Fibroblast of skin of right quadriceps (primary cell): ENCODE measurements around the gene SLC43A3.

ENCODE experiments used
- DNase-seq: peaks from one replicate; pipeline ENCODE4 v3.0.0-alpha.2; 2013

SLC43A3 gene

GRCh38 chr11:57426439-57426928 is 437 bp downstream of the SLC43A3 start:
- no peak for DNase-seq

DNA sequence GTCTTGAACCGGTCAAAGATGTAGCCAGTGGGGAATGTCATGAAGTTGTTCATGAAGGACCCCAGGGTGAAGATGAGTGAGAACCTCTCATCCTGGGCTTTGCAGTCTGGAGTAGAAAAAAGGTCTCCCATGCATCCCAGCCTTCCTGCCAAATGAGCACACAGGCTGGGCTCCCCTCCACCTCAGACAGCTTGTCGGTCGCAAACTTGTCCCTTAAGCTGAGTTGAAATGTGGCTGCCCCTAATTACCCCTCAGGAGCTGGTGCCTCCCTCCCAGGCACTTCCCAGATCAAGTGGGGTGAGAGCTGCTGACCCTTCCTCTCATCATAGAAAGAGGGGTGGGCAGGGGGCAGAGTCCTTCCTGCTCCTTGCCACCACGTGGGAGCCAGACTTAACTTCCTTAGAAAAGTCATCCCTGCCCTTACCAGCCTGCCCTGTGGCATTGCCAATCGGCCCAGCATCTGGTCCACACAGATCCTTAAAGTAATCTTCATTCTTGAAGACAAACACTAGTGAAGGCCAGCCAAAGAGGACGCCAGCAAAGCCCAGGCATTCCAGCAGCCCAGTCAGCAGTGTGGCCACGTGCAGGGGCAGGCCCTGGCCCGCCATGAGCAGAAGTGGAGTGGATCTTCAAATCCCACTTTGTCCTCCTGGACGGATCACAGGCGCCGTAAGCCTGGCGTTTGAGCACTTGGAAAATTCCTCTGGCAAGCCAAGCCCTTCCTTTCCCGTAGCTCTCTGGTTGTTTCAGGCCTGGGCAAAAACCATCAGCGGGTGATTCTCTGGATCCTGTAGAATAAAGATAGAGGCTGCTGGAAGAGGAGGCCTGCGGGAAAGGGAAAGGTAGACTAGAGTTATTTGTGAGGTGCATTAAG is 1.1 kb downstream of the SLC43A3 start:
- DNase-seq: no peak

DNA sequence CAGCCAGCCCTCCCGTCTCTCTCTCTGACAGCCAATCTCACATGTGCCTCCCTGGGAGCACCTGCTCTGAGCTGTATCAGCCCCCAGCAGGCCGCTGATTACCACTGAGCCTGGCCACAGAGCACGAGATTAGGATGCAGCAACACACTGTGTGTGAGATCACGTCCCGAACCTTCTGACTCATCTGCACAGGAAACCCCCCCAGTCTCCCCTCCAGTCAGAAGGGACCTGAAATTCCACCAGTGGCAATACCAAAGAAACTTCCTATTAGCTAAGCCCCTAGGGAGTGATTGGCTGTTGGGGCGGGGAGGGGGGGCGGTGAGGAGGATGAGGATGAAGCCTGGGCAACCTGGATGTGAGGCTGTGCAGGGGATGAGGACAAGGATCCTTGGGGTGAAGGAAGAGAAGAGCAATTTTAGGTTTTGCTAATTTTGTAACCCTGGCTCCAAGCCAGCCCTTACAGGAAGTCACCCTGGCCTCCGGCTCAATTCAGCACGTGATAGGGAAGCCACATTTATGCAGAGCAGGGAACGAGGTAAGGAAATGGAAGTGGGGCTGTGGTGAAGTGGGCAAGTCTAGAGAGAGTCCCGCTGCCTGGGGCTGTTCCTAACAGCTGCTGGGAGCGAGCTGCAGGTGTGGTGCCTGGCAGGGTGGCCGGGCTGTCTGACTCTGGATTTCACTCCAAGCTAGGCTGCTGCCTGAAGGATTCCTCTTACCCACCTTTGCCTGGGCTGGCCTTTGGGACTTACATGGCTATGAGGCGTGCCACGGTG is 1.9 kb downstream of the SLC43A3 start:
- DNase-seq: peak; percentile 90

GRCh38 chr11:57424137-57424791 is 2.7 kb downstream of the SLC43A3 start:
- DNase-seq: no peak

- no peak for DNase-seq
Observed at GRCh38 chr11:57422669-57423068, 4.3 kb downstream of the SLC43A3 start.

DNA sequence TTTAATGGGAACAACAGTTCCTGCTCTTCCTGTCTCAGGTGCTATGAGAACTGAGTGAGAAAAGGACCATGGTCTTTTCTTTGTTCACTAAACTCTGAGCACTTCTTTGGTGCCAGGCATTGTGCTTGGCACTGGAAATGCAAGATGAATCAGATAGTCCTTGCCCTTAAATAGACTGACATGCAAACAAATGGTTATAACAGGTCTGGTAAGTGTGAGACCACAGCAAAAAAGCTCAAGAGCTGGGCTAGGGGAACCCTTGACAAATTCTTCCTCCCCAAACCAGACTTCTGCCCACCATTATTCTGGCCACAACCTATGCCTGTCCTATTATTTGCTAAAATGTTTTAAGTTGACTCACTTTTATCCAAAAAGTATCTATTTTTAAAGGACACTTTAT is 5.1 kb downstream of the SLC43A3 start:
- DNase-seq: no peak

- no peak for DNase-seq
Observed at GRCh38 chr11:57421066-57421465, 5.9 kb downstream of the SLC43A3 start.

GRCh38 chr11:57419146-57419545 is 7.8 kb downstream of the SLC43A3 start:
- DNase-seq: no peak

DNA sequence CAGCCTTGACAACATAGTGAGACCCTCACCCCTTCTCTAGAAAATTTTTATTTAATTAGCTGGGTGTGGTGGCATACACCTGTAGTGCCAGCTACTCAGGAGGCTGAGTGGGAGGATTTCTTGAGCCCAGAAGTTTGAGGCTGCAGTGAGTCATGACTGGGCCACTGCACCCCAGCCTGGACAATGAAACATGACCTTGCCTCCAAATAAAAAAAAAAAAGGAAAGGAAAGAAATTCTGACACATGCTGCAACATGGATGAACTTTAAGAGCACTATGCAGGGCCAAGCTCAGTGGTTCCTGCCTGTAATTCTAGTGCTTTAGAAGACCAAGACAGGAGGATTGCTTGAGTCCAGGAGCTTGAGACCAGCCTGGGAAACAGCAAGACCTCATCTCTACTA is 8.8 kb downstream of the SLC43A3 start:
- DNase-seq: no peak

- peak; percentile 20 for DNase-seq
Observed at GRCh38 chr11:57417056-57417455, 9.9 kb downstream of the SLC43A3 start.

GRCh38 chr11:57416436-57416835 is 10.5 kb downstream of the SLC43A3 start:
- no peak for DNase-seq

- DNase-seq: no peak
Observed at GRCh38 chr11:57414612-57415212, 12.2 kb downstream of the SLC43A3 start.

DNA sequence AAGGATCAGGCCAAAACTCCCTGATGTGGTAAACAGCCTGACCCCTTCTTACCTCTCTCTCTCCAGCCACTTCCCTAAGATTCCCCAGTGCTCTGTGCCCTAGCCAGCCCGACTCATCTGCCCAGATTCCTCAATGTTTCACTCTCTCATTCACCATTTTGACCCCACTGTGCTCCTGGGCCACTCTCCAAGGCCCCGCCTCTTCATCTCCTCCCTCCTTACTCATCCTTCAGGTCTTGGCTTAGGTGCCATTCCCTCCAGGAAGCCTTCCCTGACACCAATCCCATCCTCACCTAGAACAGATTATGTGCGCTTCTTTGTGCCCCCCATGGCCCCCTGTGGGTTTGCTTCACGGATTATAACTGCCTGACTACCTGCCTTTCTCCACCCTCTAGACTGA is 13.2 kb downstream of the SLC43A3 start:
- DNase-seq: no peak

DNA sequence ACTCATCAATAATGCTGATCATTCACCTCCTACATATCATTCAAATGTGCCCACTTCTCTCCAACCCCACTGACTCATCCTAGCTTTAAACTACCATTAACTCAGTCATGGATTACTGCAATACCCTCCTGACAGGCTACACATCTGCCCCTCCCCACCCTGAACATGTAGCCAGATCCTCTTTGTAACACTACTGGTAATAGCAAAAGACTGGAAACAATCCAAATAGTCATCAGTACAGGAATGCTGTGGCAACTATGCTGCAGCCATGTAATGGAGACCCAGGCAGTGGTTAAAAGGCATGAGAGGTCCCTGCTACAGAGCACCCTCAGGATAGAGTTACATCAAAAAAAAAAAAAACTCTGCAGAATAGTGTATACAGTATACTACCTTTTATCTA is 16.6 kb downstream of the SLC43A3 start:
- peak; percentile 88 for DNase-seq

DNA sequence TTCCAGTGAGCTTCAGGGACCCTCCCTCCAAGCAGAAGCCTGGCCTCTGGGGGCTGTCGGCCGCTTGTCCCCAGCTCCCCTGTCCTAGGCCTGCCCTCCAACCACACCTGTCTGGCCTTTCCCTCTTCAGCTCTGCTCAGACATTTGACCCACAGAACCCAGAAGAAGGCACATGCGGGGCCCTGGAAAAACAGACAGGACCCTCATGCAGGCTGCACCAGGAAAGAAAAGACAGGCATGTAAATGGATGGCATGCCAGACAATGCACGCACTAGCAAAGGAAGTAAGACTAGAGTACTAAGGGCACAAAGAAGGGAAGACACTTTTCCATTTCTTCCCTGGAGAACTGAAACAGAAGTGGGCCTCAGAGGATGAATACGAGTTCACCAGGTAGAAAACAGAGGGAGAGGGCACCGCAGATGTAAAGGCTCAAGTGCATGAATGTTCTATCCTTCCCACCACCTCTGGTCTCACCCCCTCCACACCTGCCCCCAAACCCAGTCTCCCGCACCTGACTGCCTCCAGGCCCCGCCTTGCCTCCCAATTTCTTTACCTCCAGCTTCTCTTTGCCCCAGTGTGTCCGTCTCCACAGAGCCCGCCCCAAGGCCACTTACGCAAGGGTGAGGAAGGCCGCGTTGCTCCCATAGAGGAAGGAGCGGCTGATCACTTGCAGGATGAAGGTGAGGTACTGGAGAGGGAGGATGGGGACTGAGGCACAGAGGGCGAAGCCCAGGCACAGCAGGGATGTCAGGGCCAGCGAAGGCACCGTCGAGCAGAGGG is 17.4 kb downstream of the SLC43A3 start:
- no peak for DNase-seq

DNA sequence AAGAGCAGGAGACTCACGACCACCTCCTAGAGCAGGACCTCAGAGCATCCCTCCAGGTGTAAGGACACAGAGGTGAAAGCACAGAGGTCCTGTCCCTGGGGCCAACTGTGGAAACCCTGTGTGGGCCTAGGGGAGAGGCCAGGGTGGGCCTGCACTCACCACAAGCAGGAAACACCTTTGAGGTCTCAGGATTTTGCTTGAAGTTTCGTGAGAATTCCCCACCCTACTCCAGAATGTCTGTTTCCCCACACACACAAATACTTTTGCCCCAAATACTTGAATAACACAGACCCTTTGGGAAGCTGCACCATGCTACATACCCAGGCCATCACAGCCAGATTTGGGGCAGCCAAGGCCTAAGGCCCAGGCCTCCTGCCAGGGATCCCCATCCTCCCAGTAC is 18.1 kb downstream of the SLC43A3 start:
- no peak for DNase-seq

DNA sequence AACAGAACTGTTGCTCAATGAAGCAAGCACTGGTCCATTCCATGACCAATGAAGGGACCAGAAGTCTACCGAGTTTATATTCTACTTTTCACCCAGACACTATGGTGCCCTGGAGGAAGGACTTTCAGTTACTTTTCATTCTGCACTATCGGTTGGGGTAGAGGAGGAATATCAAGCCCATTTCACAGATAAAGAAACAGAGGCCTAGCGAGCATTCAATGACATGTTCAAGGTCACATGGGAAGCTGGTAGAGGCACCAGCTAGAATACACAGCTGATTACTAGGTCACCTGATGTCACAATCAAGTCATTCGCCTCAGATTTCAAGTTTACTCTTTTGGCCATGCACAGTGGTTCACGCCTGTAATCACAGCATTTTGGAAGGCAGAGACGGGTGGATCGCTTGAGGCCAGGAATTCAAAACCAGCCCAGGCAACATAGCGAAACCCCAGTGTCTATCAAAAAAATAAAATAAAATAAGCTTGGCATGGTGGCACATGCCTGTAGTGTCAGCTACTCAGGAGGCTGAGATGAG is 18.9 kb downstream of the SLC43A3 start:
- DNase-seq: no peak

DNA sequence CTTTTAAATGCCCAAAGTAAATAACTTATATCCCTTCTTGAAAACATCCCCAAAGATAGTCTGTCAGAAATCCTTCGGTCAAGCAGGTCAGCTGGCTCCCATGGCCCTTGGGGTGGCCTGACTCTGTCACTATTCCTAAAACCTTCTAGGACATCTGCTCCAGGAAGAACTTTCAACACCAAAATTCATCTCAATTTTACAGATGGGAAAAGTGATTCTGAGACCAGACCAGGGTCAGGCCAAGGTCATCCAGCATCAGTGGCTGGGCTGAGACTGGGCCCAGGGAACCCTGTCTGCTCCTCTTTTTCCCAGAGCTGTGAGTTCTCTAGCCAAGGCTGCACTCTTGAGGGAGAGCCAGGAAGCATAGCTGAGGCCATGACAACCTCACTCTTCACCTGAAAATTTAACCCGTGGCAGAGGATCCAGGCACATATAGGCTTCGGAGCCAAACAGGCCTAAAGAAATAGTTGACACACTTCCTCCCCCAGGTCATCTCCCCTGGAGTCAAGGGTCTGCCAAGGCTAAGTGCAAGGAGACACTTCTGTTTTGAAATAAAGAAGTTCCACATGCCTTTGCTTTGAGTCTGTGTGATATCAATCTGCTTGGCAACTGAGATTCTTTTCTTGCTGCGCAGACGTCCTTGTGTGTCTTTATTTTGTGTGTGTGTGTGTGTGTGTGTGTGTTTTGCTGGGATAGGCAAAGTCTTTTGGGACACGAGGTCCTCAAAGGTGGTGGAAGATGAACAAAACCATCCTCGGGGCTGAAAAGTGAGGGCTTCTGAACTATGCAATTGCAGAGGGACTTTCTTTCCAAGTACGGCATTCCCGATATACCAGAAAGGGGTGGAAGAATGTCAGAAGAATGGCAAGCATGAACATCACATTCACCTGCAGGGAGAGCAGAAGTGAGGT is 19.7 kb downstream of the SLC43A3 start:
- no peak for DNase-seq

GRCh38 chr11:57406337-57406904 is 20.5 kb downstream of the SLC43A3 start:
- DNase-seq: no peak

DNA sequence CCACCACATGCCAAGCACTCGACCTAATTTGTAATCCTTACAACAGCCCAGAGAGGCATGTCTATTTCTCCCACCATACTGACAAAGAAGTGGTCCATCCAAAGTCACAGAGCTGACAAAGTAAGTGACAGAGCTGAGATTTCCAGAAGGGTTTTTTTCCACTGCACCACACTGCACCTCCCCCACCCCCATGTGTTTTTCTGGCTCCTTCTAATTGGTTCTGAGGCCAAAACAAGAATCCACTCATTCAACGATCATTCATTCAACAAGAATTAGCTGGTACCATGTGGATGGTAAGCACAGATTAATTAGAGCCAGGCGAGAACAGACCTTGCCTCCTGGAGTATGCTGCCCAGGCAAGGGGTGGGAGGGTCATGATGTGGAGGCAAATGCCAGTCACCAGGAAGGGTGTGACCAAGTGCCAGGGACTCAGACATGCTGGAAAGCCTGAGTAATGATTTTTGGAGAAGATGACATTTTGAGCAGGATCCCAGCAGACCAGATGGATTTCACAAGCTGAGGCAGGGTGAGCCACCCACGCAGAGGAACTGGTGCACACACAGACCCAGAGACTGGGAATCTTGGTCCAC is 21.6 kb downstream of the SLC43A3 start:
- DNase-seq: no peak
